ENCODE results near the gene RPTOR.

GRCh38 chr17:80639658-80640057 lies 95.0 kb downstream of the RPTOR start:
- TF ChIP-seq CTCF (optimal IDR thresholded peaks at IDR 0.05 in 1 of 3, IDR thresholded peaks at IDR 0.05 in 1 of 3, conservative IDR thresholded peaks at IDR 0.05 in 1 of 3; ENCODE audit: extremely low read depth in 1 of 3, insufficient read depth in 2 of 3, low read length in 3 of 3) (no peak), EZH2 (IDR thresholded peaks at IDR 0.05; ENCODE audit: low read length) (no peak)

Measured in keratinocyte (primary cell).